ENCODE results near the gene MAOA.

GRCh38 chrX:43728002-43728401, 71.9 kb downstream of the MAOA start:
- TF ChIP-seq, protein P1, sequence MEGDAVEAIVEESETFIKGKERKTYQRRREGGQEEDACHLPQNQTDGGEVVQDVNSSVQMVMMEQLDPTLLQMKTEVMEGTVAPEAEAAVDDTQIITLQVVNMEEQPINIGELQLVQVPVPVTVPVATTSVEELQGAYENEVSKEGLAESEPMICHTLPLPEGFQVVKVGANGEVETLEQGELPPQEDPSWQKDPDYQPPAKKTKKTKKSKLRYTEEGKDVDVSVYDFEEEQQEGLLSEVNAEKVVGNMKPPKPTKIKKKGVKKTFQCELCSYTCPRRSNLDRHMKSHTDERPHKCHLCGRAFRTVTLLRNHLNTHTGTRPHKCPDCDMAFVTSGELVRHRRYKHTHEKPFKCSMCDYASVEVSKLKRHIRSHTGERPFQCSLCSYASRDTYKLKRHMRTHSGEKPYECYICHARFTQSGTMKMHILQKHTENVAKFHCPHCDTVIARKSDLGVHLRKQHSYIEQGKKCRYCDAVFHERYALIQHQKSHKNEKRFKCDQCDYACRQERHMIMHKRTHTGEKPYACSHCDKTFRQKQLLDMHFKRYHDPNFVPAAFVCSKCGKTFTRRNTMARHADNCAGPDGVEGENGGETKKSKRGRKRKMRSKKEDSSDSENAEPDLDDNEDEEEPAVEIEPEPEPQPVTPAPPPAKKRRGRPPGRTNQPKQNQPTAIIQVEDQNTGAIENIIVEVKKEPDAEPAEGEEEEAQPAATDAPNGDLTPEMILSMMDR (IDR thresholded peaks at IDR 0.05) = no peak
- TF ChIP-seq EZH2 (IDR thresholded peaks at IDR 0.05) (no peak), EZH2phosphoT487 (IDR thresholded peaks at IDR 0.05) (no peak)
